Loucy (cell line): Measurements from ENCODE around the gene ZRANB2.

Experiments
- H2AFZ ChIP-seq: fragments of 200-600 bp; sonication (generic); 2 replicates; pipeline ENCODE4 v1.6.0; 2016; ENCODE audit warnings: antibody characterized with exemption, mild to moderate bottlenecking, low read length, moderate library complexity
- H3F3A ChIP-seq: fragments of 200-600 bp; 2 replicates; pipeline ENCODE4 v1.6.0; 2016; ENCODE audit warnings: antibody characterized with exemption, low read depth, mild to moderate bottlenecking
- H3K27me3 ChIP-seq: fragments of 200-600 bp; sonication (generic); 2 replicates; pipeline ENCODE4 v1.6.1; 2014; ENCODE audit warnings: low read length, mild to moderate bottlenecking; ENCODE audit not compliant: insufficient read depth, poor library complexity, severe bottlenecking
- H3K36me3 ChIP-seq: fragments of 200-600 bp; sonication (generic); 2 replicates; pipeline ENCODE4 v1.6.1; 2016; ENCODE audit warnings: low read length; ENCODE audit not compliant: insufficient read depth
- H3K4me1 ChIP-seq: fragments of 200-600 bp; sonication (generic); 2 replicates; pipeline ENCODE4 v1.5.1; 2014; ENCODE audit warnings: low read length, mild to moderate bottlenecking; ENCODE audit not compliant: insufficient read depth, poor library complexity, severe bottlenecking
- H3K4me2 ChIP-seq: fragments of 200-600 bp; sonication (generic); 2 replicates; pipeline ENCODE4 v1.6.0; 2014; ENCODE audit warnings: antibody characterized with exemption, low read length, low read depth, mild to moderate bottlenecking; ENCODE audit not compliant: poor library complexity, severe bottlenecking
- H3K4me3 ChIP-seq: fragments of 200-600 bp; sonication (generic); 2 replicates; pipeline ENCODE4 v1.5.1; 2014; ENCODE audit warnings: low read length, mild to moderate bottlenecking, mixed read lengths; ENCODE audit not compliant: poor library complexity, severe bottlenecking
- H3K79me2 ChIP-seq: fragments of 200-600 bp; sonication (generic); 2 replicates; pipeline ENCODE4 v1.6.1; 2014; ENCODE audit warnings: low read length; ENCODE audit not compliant: insufficient read depth
- H3K9ac ChIP-seq: fragments of 200-600 bp; sonication (generic); 2 replicates; pipeline ENCODE4 v1.6.0; 2014; ENCODE audit warnings: mild to moderate bottlenecking, low read depth, low read length, moderate library complexity; ENCODE audit not compliant: poor library complexity, severe bottlenecking
- H3K9me2 ChIP-seq: fragments of 200-600 bp; sonication (generic); replicated peaks from 2 replicates; pipeline ENCODE4 v1.6.1; 2016; ENCODE audit warnings: low read depth, low read length, mixed read lengths
- H3K9me3 ChIP-seq: fragments of 200-600 bp; sonication (generic); 2 replicates; pipeline ENCODE4 v1.6.1; 2014; ENCODE audit warnings: mild to moderate bottlenecking, antibody characterized with exemption, low read length, low read depth; ENCODE audit not compliant: insufficient read depth
- H4K20me1 ChIP-seq: fragments of 200-600 bp; sonication (generic); 2 replicates; pipeline ENCODE4 v1.6.0; 2014; ENCODE audit warnings: antibody characterized with exemption, low read length, mild to moderate bottlenecking; ENCODE audit not compliant: insufficient read depth, poor library complexity, severe bottlenecking
- EZH2phosphoT487 ChIP-seq: fragments of 200-600 bp; IDR thresholded peaks from 2 replicates; pipeline ENCODE4 v1.6.1; 2018; ENCODE audit warnings: antibody characterized with exemption, mild to moderate bottlenecking, moderate library complexity, borderline replicate concordance
- TF ChIP-seq, protein P1 (sequence below): fragments of 200-600 bp; sonication (generic); conservative IDR thresholded peaks from 2 replicates; pipeline ENCODE4 v1.5.1; 2014; ENCODE audit warnings: mild to moderate bottlenecking, antibody characterized with exemption, low read length

Gene ZRANB2

DNA sequence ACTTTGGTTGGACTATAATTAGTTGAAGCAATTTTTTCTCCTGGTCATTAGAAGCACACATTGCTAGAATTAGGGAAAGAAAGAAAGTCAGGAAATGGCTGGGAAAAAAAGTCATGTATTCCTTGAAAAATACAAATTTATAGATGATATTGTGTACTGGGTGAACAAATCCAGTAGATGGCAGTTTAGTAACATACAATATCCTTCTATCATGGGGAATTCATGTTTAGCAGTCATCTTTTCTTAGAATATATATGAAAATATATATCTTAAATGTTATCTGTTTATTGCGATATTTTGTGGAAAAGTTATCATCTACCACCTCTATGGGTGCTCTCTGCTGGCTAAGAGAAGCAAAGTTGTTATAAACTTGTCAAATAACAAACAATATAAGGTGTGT, 13.1 kb upstream of the ZRANB2 start:
- no peaks in the 10 kb centered on the region for H3K36me3 ChIP-seq
- no peaks in the 10 kb centered on the region for H3K9me3 ChIP-seq
- H3K4me1 ChIP-seq, result no peaks in the 10 kb centered on the region
- no peak overlapping the region for H3K4me2 ChIP-seq
- no peaks in the 10 kb centered on the region for H3F3A ChIP-seq
- H2AFZ ChIP-seq, result no peak overlapping the region
- TF ChIP-seq EZH2phosphoT487, result no peak
- TF ChIP-seq, protein P1, sequence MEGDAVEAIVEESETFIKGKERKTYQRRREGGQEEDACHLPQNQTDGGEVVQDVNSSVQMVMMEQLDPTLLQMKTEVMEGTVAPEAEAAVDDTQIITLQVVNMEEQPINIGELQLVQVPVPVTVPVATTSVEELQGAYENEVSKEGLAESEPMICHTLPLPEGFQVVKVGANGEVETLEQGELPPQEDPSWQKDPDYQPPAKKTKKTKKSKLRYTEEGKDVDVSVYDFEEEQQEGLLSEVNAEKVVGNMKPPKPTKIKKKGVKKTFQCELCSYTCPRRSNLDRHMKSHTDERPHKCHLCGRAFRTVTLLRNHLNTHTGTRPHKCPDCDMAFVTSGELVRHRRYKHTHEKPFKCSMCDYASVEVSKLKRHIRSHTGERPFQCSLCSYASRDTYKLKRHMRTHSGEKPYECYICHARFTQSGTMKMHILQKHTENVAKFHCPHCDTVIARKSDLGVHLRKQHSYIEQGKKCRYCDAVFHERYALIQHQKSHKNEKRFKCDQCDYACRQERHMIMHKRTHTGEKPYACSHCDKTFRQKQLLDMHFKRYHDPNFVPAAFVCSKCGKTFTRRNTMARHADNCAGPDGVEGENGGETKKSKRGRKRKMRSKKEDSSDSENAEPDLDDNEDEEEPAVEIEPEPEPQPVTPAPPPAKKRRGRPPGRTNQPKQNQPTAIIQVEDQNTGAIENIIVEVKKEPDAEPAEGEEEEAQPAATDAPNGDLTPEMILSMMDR, result peak; percentile 54
- no peaks in the 10 kb centered on the region for H3K27me3 ChIP-seq
- H3K9me2 ChIP-seq, result no peaks in the 10 kb centered on the region
- H3K4me3 ChIP-seq, result no peak overlapping the region
- H3K79me2 ChIP-seq, result no peaks in the 10 kb centered on the region
- H4K20me1 ChIP-seq, result no peaks in the 10 kb centered on the region
- no peak overlapping the region for H3K9ac ChIP-seq

- Histone ChIP-seq H3F3A (no peaks in the 10 kb centered on the region), H3K9ac (no peak overlapping the region), H3K4me3 (no peak overlapping the region), H3K79me2 (no peaks in the 10 kb centered on the region), H3K4me1 (no peaks in the 10 kb centered on the region), H3K27me3 (no peaks in the 10 kb centered on the region), H3K4me2 (no peak overlapping the region), H3K9me3 (no peaks in the 10 kb centered on the region), H2AFZ (no peak overlapping the region), H4K20me1 (no peaks in the 10 kb centered on the region), H3K9me2 (no peaks in the 10 kb centered on the region), H3K36me3 (no peaks in the 10 kb centered on the region)
- no peak for TF ChIP-seq EZH2phosphoT487
- TF ChIP-seq, protein P1, result no peak
These were observed 8.9 kb upstream of the ZRANB2 start for GRCh38 chr1:71089536-71090270.

GRCh38 chr1:71088645-71089287, 7.9 kb upstream of the ZRANB2 start:
- no peaks in the 10 kb centered on the region for H3K4me1 ChIP-seq
- H3K79me2 ChIP-seq, result no peaks in the 10 kb centered on the region
- no peak overlapping the region for H3K4me2 ChIP-seq
- no peaks in the 10 kb centered on the region for H3F3A ChIP-seq
- H2AFZ ChIP-seq, result no peak overlapping the region
- no peaks in the 10 kb centered on the region for H3K9me3 ChIP-seq
- H3K27me3 ChIP-seq, result no peaks in the 10 kb centered on the region
- no peaks in the 10 kb centered on the region for H3K36me3 ChIP-seq
- H3K9ac ChIP-seq, result no peak overlapping the region
- H3K9me2 ChIP-seq, result no peaks in the 10 kb centered on the region
- no peak overlapping the region for H3K4me3 ChIP-seq
- no peaks in the 10 kb centered on the region for H4K20me1 ChIP-seq
- no peak for TF ChIP-seq EZH2phosphoT487
- TF ChIP-seq, protein P1, result no peak
